Inflammatory macrophage treated with lipopolysaccharide for 4 hours (primary cell): ENCODE results near the gene HSD11B2.

Source experiments
- DNase-seq: peaks from one replicate; pipeline ENCODE4 v3.0.0-alpha.2; 2020

The HSD11B2 gene

GRCh38 chr16:67430977-67431774 is at the start of gene HSD11B2:
TSS of gene HSD11B2 (plus strand) at chr16:67431121. CDS start at chr16:67431249, 128 bp downstream.
- DNase-seq: peak; percentile 59

GRCh38 chr16:67383284-67383683 is 47.6 kb upstream of the HSD11B2 start:
- DNase-seq: peak; percentile 32

GRCh38 chr16:67384778-67385510 is 46.0 kb upstream of the HSD11B2 start:
- no peak for DNase-seq

GRCh38 chr16:67386861-67387455 is 44.0 kb upstream of the HSD11B2 start:
- DNase-seq: no peak

GRCh38 chr16:67387479-67388079 is 43.3 kb upstream of the HSD11B2 start:
- no peak for DNase-seq

- no peak for DNase-seq
These were observed 42.7 kb upstream of the HSD11B2 start for GRCh38 chr16:67388191-67388590.

GRCh38 chr16:67388591-67388990 is 42.3 kb upstream of the HSD11B2 start:
- DNase-seq: no peak

GRCh38 chr16:67389911-67390815 is 40.8 kb upstream of the HSD11B2 start:
- peak; percentile 93 for DNase-seq

GRCh38 chr16:67390816-67391423 is 40.0 kb upstream of the HSD11B2 start:
- DNase-seq: no peak

GRCh38 chr16:67391424-67392300 is 39.3 kb upstream of the HSD11B2 start:
- no peak for DNase-seq

GRCh38 chr16:67392301-67393059 is 38.4 kb upstream of the HSD11B2 start:
- no peak for DNase-seq

GRCh38 chr16:67393111-67393787 is 37.7 kb upstream of the HSD11B2 start, which contains the start of gene TPPP3:
TSS of gene TPPP3 (minus strand) at chr16:67393498. CDS start at chr16:67391111, 2,387 bp downstream.
- peak; percentile 48 for DNase-seq

- no peak for DNase-seq
These were observed 37.1 kb upstream of the HSD11B2 start for GRCh38 chr16:67393788-67394154.

GRCh38 chr16:67394155-67395104 is 36.5 kb upstream of the HSD11B2 start:
- DNase-seq: peak; percentile 49

GRCh38 chr16:67395105-67395457 is 35.8 kb upstream of the HSD11B2 start:
- peak; percentile 26 for DNase-seq

GRCh38 chr16:67395458-67396158 is 35.3 kb upstream of the HSD11B2 start:
- peak; percentile 60 for DNase-seq
